Activated CD4-positive, alpha-beta T cell treated with anti-CD3 and anti-CD28 coated beads, Interleukin-10, Interleukin-2, amounts not matched to agents 100 ng/mL and 50 ng/mL, durations not matched to agents 16 hours and 8 hours (primary cell): ENCODE results near the gene DIPK2B.

Experiments used
- DNase-seq: peaks from one replicate; pipeline ENCODE4 v3.0.0-alpha.2; 2020

DIPK2B gene

DNA sequence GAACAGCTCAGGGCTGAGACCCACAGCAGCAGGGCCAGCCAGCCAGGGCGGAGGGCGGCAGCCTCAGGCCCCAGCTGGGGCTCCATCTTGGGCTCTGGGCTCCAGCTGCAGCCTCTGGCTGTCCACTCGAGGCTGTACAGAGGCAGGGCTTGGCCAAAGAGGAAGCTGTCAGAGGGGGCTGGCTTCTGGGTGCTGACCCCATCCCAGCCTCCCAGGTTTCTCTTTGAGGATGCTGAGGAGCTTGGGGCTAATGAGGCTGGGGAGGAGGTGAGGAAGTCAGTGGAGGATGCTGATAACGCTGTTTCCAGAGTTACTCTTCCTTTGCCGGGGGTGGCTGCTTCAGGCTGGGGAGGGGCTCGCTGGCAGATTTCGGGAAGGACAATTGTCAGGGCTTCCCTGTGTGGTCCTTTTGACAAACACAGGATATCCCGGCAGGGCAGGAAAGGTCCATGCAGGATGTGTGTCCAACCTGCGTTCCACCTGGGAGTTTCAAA is at the start of gene DIPK2B:
Gene DIPK2B, minus strand, starts transcription at position 136 of the 494 bp plus-strand sequence. Its CDS starts 50 bp downstream, at position 86.
- DNase-seq: no peak

GRCh38 chrX:45240301-45240700 is 39.6 kb upstream of the DIPK2B start:
- no peak for DNase-seq

DNA sequence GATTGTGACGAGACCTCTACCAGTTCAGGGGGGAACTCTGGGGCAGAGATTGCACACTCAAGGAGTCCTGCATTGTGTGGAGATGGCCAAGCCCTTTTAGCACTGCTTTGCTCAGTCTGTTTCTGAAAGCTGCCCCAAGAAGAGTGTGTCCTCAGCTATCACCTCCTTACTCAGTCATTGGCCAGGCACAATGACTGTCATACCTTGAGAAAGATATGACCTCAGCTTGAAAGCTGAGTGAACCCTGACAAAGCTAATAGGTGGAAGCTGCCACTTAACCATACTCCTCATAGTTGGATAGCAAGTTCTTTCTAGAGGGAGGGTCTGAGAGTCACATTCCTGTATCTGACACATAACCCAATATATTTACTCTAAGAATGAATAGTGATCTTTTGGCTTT is 37.8 kb upstream of the DIPK2B start:
- DNase-seq: no peak

DNA sequence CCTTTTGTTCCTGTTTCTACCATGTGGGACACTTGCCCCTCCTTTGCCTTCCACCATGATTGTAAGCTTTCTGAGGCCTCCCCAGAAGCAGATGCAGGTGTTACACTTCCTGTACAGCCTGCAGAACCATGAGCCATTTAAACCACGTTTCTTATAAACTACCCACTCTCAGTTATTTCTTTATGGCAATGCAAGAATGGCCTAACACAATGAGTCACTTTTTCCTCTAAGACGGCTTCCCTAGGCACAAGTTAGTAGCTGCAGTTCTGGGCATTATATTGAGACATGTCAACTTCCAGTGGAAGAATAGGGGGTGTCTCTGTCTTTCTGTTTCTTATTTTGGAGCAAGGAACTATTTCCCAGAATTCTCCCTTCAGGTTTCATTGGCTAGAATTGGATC is 32.9 kb upstream of the DIPK2B start:
- DNase-seq: no peak

DNA sequence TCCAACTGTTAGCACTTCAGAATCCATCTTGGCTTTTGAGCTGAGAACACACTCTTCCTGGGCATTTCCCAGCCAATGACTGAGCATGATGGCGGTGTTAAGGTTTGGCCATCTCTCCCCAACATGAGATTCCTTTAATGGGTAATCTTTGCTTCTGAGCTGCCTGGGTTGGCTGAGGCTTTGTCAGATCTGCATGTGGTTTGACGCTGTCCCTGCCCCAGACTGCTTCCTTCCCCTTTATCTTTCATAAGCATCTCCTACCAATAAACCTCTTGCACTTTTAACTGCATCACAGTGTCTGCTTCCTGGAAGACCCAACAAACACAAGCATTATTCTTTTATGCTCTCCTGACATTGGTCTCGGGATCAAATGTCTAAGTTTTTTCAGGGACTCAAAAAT is 31.5 kb upstream of the DIPK2B start:
- no peak for DNase-seq

- no peak for DNase-seq
Measured at GRCh38 chrX:45230410-45230809, 29.7 kb upstream of the DIPK2B start.

DNA sequence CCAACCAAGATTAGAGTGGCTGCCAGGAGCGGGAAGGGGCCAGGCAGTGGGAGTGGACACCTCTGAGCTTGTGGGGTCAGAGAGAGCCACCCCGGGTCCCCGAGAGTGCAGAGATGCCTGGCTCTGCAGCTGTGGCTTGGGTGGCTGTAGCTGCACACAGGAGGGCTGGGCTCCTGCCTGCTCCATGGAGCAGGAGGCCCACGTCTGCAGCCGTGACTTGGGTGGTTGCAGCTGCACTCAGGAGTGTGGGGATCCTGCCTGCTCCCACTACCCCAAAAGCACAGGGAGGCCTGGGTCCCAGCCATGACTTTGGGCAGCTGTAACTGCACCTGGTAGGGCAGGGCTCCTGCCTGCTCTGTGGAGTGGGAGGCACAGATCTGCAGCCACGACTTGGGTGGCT is 28.7 kb upstream of the DIPK2B start:
- no peak for DNase-seq

GRCh38 chrX:45228126-45228525 is 27.4 kb upstream of the DIPK2B start:
- DNase-seq: no peak

DNA sequence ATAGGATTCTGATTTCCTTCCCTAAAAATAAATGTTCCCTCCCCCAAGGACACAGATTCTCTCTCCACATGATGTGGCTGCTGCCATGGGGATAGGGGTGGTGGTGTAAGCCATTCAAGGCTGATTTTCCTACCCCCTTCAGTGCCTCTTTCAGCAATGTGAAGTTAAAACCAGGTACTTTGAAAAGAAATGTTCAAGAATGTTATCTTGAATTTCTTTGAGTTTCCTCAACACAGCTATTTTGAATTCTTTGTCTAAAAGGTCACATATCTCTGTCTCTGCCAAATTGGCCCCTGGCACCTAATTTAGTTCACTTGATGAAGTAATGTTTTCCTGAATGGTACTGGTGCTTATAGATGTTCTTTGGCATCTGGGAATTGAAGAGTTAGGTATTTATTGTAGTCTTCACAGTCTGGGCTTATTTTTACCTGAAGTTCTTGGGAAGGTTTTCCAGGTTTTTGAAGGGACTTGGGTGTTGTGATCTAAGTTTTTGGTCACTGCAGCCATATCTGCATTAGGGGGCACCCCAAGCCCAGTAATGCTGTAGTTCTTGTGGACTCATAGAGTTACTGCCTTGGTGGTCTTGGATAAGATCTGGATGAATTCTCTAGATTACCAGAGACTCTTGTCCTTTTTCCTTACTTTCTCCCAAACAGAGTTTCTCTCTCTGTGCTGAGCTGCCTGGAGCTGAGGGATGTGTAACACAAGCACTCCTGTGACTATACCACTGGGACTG is 7.6 kb upstream of the DIPK2B start:
- DNase-seq: no peak

GRCh38 chrX:45202171-45202570 is 1.5 kb upstream of the DIPK2B start:
- no peak for DNase-seq

DNA sequence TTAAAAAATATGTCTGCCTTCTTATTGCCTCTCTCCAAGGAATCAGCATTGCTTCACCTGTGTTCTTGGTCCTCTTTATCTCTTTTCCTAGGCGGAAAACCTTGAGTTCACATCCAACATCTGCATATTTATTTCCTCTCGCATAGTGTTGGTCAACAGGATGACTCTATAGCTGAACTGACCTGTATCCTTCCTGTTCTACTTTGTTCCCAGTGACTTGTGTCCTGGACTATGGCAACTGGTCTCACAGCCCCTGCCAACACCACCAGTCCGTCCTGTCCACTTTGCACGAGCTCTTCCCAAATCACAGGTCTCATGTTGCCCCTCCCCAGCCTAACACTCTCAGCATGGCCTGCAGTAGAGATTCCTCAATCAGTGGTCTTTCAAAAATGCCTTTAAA is 2.0 kb downstream of the DIPK2B start:
- no peak for DNase-seq

GRCh38 chrX:45198301-45198700 is 2.4 kb downstream of the DIPK2B start:
- DNase-seq: no peak

DNA sequence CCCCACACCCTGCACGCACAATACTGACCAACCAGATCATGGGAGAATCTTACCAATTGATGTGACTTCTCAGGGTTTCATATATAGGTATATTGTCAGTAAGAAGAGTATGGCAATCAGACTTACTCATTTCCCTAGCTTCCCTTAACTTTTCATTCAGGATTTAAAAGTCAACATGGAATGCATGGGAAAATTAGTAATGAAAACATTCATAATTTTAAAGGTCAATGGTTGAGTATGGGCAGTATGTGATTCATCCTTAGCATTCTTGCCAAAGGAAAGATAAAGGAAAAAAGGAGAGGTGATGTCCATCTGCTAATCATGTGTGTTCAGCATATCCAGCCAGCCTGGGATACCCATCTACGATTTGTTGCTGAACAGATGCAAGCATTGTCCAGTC is 4.0 kb downstream of the DIPK2B start:
- no peak for DNase-seq

DNA sequence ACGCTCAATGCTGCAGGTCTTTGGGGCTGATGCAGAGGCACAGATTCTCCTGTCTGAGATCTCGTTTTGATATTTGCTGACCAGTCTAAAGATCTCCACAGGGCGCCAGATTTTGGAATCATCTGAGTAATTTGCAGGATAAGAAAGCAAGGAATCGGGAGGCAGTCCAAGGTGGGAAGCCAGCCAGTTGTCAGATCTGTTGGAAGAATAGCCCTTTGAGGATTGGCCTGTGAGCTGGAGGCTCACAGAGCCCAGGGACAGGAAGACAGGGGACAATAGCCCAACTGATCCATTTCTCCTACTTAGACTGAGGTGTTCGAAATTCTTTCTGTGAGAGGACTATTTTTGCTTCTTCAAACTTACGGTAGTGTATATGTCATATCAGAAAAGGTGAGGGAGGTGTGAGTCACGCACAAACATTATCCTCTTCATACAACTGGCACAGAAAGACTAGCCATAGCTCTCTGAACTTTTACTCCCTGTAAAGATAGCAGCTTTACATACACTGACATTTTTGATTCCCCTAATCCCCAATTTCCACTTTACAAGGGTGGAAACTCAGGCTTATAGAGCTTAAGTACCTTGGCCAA is 8.8 kb downstream of the DIPK2B start:
- no peak for DNase-seq

DNA sequence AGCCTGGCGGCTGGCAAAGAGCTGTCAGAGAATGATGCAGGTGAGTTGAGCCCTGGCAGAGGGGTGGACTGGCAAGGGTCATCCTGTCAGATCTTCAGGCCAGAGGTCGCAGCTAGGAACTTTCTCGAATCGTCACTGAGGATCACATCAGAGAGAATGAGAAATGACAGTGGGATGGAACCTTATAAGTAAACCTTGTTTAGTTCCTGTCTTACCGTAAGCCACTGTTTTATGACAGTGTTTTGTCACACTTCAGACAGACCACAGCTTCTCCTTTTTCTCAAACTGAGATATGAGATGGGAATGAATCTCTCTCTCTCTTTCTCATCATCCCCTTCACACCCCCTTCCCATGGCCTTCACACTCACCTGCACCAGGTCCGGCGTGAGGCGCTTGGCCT is 9.3 kb downstream of the DIPK2B start:
- DNase-seq: peak; percentile 23

- no peak for DNase-seq
Measured at GRCh38 chrX:45187731-45188130, 12.9 kb downstream of the DIPK2B start.

DNA sequence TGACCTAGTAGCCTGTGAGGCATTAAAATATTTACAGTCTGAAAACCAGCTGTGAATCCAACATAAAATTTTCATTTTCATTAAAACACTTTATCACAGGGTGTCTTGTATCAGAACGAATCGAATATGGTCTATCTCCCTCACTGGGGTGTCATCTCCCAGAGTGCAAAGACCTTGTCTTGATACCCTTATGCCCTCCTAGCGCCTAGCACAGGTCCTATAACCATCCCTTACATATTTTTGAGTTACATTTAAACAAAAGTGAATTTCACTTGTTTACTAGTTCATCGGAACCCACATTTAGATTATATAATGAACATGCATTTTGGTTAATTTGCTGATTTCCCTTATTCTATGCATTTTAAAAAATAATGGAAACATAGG is 14.0 kb downstream of the DIPK2B start:
- no peak for DNase-seq

DNA sequence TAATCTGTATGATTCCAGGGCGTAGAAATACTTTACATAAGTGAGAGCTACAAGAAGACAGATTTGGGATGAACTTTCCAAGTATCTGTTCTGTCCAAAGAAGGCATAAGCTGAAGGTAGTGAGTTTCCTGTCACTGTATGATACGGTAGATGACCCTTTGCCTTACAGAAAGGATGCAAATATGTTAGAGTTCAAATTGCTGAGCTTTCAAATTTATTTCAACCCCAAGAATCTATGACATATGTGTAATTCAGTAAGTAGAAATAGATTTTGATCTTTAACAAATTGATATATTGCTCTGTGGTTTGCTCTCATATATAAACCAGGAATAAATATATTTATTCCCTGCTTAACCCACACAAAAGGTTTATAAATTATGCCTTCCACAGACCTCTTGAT is 16.5 kb downstream of the DIPK2B start:
- no peak for DNase-seq

- DNase-seq: peak; percentile 22
Measured at GRCh38 chrX:45172890-45173289, 27.8 kb downstream of the DIPK2B start.

GRCh38 chrX:45166781-45167180 is 33.9 kb downstream of the DIPK2B start:
- no peak for DNase-seq

DNA sequence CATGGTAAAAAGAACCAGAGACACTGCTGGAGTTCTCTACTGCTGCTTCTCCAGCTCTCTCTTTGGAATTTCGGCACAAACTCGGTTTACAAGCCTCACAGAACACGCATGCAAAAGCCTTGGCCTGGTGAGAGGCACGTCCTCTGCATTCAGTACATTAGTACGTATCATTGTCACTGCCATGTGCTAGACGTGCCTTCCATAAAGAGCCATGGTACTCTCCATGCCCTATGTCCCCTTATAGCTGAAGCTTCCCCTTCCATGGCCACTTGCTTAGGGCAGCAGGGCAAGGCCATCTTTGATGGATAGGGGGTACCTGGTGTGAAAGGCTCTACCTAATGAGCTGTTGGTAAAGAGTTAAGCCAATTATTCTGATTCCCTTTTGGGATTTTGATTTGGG is 35.0 kb downstream of the DIPK2B start:
- no peak for DNase-seq

DNA sequence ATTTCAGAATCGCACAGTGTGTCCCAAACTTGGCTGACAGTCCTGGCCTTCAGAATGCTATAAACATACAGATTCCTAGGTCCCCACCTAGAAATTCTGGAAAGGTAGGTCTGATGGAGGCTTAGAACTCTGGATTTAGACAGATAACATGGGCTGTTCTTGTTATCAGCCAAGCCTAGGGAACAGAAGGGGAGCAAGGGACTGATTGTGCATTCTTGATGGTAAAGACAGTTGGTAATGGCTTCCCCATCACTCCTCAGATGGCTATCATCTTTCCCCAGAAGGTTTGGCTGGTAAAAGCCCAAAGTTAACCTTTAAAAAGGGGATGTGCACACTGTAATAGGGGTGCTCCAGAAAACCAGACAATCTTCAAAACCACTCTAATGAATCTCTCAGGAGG is 35.7 kb downstream of the DIPK2B start:
- DNase-seq: no peak

GRCh38 chrX:45164021-45164621 is 36.6 kb downstream of the DIPK2B start:
- DNase-seq: no peak

DNA sequence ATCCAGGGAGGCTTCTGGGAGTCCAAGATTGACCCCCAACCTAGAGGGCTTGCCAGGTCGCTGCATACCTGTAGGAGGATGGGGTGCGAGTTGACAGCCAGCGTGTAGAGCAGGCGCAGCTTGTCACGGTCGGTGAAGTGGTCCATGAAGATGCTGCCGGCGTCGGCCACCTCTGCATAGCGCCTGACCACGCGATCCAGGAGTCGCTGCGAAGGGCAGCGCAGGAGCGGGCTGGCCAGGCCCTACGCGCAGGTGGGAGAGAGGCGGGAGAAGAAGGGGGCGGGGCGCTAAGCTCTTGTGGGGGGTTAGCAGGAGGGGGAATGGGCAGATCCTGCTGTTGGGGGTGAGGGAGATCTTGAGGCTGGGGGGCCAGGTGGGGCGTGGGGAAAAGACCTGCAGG is 43.0 kb downstream of the DIPK2B start:
- DNase-seq: no peak
